Urothelium cell line (cell line): ENCODE results near the gene LRRC4C.

Experiments used
- DNase-seq: peaks from one replicate; pipeline ENCODE4 v3.0.0; 2011; ENCODE audit warnings: low spot score, mixed read lengths
- FAIRE-seq: peaks from 2 replicates; lab custom pipeline; 2011; peaks lifted over from hg19 to GRCh38; lab: Jason Lieb, UNC

LRRC4C gene

GRCh38 chr11:40763046-40763445 is 696.4 kb downstream of the LRRC4C start:
- DNase-seq (no peak), FAIRE-seq (no peak)

- DNase-seq = no peak
- no peak for FAIRE-seq
Measured at GRCh38 chr11:40759341-40759740, 700.1 kb downstream of the LRRC4C start.

GRCh38 chr11:40754297-40754696 is 705.2 kb downstream of the LRRC4C start:
- DNase-seq (no peak), FAIRE-seq (no peak)

DNA sequence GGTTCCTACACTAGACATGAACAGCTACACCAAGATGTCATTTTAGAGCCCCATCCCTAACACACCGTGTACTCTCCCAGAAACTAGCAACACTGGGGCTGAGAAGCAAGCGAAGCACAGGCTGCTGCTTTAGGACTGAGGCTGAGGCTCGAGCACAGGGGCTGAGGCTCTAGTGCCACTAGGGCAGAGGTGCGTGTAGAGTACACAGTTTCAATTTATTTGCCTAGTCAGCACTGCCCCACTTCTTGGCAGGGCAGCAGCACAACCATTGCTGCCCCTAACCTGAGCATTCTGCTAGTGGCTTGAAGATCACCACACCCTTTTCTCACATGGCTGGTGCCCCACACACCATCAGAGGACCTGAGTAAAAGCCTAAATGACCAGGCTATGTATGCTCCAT is 713.2 kb downstream of the LRRC4C start:
- FAIRE-seq = no peak

DNA sequence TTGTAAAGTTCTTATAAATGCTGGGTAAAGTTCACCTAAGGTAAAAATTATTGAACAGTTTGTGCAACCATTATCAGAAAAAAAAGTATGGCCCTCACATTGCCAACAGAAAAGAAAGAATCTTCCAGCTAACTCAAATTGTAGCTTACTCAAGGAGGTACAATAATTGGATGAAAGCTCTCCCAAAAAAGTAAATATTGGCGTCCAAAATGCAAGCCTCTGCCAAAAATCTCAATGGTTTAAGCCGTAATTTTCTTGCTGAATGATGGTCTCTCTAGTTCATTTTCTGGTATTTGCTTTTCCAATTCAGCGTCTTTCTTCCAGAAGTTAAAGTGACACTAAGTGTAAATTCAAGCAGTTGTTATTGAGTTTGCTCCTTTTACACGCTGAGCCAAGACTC is 727.3 kb downstream of the LRRC4C start:
- no peak for DNase-seq
- no peak for FAIRE-seq

More for the DNA sequence above, 713.2 kb downstream of the LRRC4C start:
- DNase-seq = no peak

DNA sequence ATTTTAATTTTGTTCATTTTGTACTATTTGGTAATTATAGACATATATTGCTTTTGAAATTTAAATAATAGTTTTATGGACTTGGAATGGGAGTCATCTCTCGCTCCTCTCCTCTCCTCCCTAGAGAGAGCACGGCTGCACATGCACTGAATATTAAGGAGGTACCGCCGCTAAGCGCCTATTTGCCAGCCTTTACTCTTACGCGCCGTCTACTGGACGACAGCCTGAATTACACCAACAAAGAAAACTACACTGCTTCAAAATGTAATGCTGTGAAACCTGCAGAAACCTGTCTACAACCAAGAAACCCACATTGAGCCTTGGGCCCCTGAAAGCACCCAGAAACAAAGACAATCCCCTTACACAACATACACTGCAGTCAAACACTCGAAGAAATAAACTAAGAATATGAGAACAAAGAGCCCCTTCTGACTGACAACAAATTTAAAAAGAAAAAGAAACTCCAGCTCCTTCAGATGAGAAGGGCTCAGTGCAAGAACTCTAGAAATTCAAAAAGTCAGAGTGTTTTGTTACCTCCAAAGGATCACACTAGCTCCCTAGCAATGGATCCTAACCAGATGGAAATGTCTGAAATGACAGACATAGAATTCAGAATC is 737.2 kb downstream of the LRRC4C start:
- DNase-seq (peak; percentile 10), FAIRE-seq (no peak)

- no peak for FAIRE-seq
- DNase-seq = no peak
Measured at GRCh38 chr11:40716344-40717130, 742.9 kb downstream of the LRRC4C start.

- FAIRE-seq (no peak), DNase-seq (no peak)
Measured at GRCh38 chr11:40713083-40713482, 746.4 kb downstream of the LRRC4C start.

DNA sequence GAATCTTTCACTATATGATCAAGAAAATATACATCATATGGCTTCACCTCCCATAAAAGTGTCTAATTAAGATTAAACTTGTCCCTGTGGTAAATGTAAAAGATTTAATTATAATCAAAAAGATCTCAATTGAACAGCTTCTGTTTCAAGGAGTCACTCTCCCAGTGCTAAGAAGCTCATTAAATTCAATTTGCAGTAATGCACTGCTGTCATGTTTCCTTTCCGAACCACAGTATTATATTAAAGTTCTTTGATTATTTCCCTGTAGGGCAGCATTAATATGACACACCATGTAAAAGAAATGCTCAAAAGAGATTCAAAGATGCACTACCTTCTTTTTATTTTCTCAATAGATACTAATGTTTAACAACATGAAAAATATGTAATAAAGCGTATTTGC is 758.4 kb downstream of the LRRC4C start:
- no peak for FAIRE-seq
- DNase-seq = no peak

DNA sequence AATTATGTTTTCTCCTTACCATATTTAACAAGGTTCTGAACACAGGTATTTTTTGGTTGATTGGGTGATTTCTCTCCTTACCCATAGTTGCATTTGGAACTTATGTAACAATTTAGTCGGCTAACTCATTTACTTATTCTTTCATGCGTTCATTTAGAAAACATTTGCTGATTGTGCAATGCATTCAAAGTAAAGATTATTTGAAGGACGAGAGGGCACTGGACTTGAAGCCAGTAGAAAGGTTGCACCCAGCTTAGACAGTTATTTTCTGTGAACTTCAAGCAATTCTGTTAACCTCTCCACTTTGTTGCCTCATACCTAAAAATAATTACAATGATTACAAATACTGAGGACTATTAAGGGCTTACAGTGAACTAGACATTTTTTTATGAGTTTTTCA is 769.6 kb downstream of the LRRC4C start:
- DNase-seq = no peak
- no peak for FAIRE-seq

DNA sequence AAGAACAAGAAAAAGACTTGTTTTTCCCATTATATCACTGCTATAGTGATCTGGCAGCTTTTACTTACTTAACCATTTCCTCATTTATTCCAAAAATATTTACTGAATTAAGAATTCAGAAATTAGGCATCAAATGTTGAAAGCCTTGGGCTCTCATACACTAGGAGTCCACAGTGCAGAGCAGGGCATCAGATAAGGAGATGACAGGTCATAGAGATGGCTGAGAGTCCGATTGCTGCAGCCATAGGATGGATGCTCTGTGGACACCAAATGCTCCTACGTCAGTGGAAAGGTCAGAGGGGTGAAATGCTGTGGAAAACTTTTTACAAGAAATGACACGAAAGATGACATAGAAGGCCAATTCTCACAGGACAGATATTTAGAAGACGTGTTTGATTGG is 771.1 kb downstream of the LRRC4C start:
- DNase-seq = no peak
- no peak for FAIRE-seq

GRCh38 chr11:40686765-40687164 is 772.7 kb downstream of the LRRC4C start:
- FAIRE-seq (no peak), DNase-seq (no peak)

DNA sequence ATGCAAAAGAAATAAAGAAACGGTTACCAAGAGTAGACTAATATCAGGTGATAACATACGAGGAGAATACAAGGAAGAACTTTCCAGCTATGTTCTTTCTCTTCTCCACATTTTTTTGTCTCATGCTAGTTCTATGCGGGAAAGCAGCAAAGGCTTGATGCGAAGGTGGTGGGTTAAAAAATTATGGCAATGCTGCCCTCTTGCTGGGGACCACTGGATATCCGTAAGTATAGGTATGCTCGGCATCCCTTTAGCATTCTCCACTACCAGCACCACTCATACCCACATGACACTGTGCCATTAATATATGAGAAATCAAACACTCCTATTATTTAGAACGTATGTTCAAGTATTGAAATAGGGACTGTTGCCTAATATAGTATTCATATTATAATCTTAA is 776.4 kb downstream of the LRRC4C start:
- no peak for DNase-seq
- no peak for FAIRE-seq

DNA sequence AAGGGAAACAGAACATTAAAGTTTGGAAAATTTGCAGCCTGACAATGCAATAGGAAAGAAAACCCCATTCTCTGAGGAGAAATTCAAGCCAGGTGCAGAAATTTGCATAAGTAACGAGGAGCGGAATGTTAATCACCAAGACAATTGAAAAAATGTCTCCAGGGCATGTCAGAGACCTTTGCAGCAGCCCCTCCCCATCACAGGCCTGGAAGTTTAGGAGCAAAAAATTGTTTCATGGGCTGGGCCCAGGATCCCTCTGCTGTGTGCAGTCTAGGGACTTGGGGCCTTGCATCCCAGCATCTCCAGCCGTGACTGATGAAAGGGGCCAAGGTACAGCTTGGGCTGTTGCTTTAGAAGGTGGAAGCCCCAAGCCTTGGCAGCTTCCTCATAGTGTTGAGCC is 780.2 kb downstream of the LRRC4C start:
- DNase-seq = no peak
- FAIRE-seq = no peak

DNA sequence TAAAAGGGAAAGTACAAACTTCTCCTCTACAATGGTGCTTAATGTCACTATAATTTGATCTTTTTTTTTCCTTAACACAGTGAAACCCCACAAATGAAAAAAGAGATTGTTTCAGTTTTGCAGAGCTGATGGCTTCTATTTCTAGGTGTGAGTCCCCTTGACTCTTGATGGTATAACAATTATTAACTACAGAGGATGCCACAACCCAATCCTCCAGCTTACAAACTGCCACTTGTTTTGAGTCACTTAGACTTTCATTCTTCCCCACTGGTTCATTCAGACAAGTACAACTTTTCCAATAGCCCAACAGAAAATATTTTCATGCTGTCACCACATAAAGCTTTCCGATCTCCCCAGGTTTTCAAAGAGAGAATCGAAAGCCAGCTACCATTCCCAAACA is 812.2 kb downstream of the LRRC4C start:
- DNase-seq (no peak), FAIRE-seq (no peak)

- FAIRE-seq (no peak), DNase-seq (no peak)
Measured at GRCh38 chr11:40642284-40642683, 817.2 kb downstream of the LRRC4C start.

- DNase-seq (no peak), FAIRE-seq (no peak)
Measured at GRCh38 chr11:40619654-40620053, 839.8 kb downstream of the LRRC4C start.

- FAIRE-seq = no peak
- no peak for DNase-seq
Measured at GRCh38 chr11:40606800-40607199, 852.7 kb downstream of the LRRC4C start.

DNA sequence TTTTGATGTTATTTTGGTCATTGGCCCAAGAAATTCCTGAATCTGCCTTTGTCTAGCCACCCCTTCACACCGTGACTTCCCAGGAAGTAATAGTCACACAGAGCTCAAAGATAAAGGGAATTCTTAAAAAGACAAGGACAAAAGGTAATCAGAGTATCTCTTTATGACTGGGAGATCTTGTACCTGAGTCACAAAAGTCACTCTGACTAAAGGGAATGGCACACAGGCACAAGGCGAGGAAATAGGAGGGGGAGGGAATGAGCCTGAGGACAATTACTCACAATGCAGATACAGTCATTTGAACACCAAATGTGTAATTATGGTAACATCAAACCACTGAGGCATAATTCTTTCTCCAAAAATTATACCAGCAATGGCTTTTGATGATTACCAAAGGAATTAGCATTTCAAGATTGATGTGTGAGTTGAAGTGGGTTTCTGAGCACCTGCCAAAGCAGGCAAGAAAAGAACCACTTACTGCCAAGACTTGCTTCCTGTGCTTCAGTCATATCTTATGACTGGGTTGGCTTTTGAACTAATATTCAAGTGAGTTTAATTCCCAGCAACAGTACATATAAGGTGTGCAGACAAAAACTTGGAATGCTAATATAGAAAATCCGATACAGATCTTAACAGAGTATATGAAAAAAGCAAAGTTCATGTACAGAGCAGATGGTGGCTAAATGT is 856.4 kb downstream of the LRRC4C start:
- DNase-seq (peak; percentile 42), FAIRE-seq (no peak)

DNA sequence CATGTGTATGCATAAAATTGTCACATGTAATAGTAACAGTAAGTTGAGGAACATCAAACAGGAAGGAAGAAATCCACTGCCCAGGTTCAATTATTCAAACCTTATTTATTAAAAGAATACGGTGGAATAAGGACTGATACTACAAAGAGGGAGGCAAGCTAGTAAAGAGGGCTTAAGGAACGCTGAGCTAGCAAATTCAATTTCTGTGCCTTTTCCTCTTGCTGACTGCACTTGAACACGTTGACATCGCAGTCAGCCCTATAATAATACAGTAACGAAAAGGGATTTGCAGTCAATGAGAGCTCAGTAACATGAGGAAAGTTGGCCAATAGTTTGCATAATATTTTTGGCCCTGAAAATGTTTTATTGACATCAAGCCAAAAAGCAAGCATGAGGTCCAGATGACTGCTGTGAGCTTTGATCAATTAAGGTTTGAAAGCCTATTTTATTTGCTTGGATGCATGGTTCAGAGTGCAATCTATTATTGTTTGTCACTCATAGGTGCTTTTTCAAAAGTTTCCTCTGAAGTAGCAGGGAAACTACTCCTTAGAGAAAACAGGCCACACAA is 861.8 kb downstream of the LRRC4C start:
- no peak for DNase-seq
- FAIRE-seq = no peak

GRCh38 chr11:40573254-40573891 is 886.1 kb downstream of the LRRC4C start:
- DNase-seq (no peak), FAIRE-seq (no peak)
